OCI-LY3 (cell line): ENCODE data around the gene TYRO3.

Experiments used
- CTCF ChIP-seq: fragments of 200-600, 300-600 bp; sonication (generic); IDR thresholded peaks from 2 replicates; pipeline ENCODE4 v1.5.1; 2014; ENCODE audit warnings: antibody characterized with exemption, low read length, low read depth
- EZH2phosphoT487 ChIP-seq: fragments of 200-600 bp; shearing (Covaris generic); IDR thresholded peaks from 2 replicates; pipeline ENCODE4 v1.6.1; 2018; ENCODE audit warnings: antibody characterized with exemption, mixed run types, low read depth

GRCh38 chr15:41566121-41566885, 7.3 kb downstream of the TYRO3 start:
- no peak for TF ChIP-seq CTCF
- no peak for TF ChIP-seq EZH2phosphoT487
